ENCODE data around the gene HDGF. TPM values are rescaled to one million over a fixed set of nuclear protein-coding genes. Genes with fewer than 3 reads are reported as not detected.

HDGF gene
- total and polyA plus RNA-seq, 9 of the 15 experiments (the other 6 are each of a cell fraction or from before 2014, with no cell fraction given), result 38.8 to 601 (median 400) TPM

DNA sequence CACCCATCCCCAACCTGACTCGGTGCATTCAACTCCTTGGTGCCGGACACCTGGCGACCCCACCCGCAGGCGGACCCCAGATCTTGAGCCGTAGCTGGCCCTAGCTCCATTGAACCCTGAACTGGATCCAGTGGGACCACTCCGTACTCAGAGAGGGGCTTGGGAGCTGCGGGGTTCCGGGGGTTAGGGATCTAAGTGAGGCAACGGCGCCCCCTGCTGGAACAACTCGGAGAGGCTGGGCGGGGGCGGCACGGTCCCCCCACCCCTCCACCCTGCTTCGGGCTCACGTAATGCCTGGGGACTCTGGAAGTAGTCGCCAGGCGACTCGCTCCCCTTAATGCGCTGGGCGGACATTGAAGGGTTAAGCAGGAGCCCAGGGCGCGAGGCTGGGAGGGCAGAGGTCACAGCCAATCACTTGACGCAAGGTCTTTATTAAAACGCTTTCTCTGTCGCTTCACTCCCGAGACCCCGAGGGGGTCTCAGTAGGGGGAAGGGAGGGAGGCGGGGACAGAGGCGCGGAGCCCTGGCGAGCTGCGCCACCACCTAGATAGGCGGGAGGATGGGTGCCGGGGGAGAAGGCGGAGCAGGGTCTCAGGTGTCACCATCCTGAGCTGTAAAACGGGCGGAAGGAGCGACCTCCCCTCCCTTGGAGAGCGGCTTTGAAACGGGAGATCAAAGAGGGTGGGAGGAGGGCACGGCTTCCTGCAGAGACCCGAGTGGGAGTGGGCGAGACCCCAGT, 45.4 kb downstream of the HDGF start (continued):
- TF ChIP-seq KLF13 (tag; IDR thresholded peaks at IDR 0.05; ENCODE audit: borderline replicate concordance, low read depth), result no peak
- TF ChIP-seq, protein P1, sequence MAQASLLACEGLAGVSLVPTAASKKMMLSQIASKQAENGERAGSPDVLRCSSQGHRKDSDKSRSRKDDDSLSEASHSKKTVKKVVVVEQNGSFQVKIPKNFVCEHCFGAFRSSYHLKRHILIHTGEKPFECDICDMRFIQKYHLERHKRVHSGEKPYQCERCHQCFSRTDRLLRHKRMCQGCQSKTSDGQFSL (CRISPR knock-in tag; IDR thresholded peaks at IDR 0.05), result peak; percentile 89; the same call in 1 of the 2 replicates
- TF ChIP-seq, protein P1 (tag; IDR thresholded peaks at IDR 0.05), result peak in 1 of 2 experiments; percentile 79; a peak in 1 of 4 replicates
- no peak for TF ChIP-seq PCBP1 (IDR thresholded peaks at IDR 0.05; ENCODE audit: low read depth, low read length, poor library complexity, severe bottlenecking)
- TF ChIP-seq ZNF3 (CRISPR knock-in tag; IDR thresholded peaks at IDR 0.05), result no peak
- peak; percentile 83 for TF ChIP-seq LCOR (CRISPR knock-in tag; IDR thresholded peaks at IDR 0.05)
- TF ChIP-seq TSC22D4 (tag; IDR thresholded peaks at IDR 0.05), result no peak
- peak; percentile 75 for TF ChIP-seq ATF7 (IDR thresholded peaks at IDR 0.05)
- no peak for TF ChIP-seq ZNF586 (CRISPR knock-in tag; conservative IDR thresholded peaks at IDR 0.05)
- TF ChIP-seq, protein P2, sequence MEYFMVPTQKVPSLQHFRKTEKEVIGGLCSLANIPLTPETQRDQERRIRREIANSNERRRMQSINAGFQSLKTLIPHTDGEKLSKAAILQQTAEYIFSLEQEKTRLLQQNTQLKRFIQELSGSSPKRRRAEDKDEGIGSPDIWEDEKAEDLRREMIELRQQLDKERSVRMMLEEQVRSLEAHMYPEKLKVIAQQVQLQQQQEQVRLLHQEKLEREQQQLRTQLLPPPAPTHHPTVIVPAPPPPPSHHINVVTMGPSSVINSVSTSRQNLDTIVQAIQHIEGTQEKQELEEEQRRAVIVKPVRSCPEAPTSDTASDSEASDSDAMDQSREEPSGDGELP (CRISPR knock-in tag; IDR thresholded peaks at IDR 0.05; ENCODE audit: borderline replicate concordance), result peak; percentile 76
- TF ChIP-seq ZBTB7A (IDR thresholded peaks at IDR 0.05; ENCODE audit: borderline replicate concordance, control insufficient read depth, low read depth, low read length), result peak; percentile 96
- no peak; a peak in 1 of 4 replicates for TF ChIP-seq SRF (CRISPR knock-in tag; IDR thresholded peaks at IDR 0.05)
- TF ChIP-seq PHF21A (IDR thresholded peaks at IDR 0.05; ENCODE audit: borderline replicate concordance, low read depth), result no peak
- TF ChIP-seq EGR1 (conservative IDR thresholded peaks at IDR 0.05), result peak; percentile 98
- TF ChIP-seq CAMTA2 (CRISPR knock-in tag; conservative IDR thresholded peaks at IDR 0.05), result no peak
- TF ChIP-seq, protein P3, sequence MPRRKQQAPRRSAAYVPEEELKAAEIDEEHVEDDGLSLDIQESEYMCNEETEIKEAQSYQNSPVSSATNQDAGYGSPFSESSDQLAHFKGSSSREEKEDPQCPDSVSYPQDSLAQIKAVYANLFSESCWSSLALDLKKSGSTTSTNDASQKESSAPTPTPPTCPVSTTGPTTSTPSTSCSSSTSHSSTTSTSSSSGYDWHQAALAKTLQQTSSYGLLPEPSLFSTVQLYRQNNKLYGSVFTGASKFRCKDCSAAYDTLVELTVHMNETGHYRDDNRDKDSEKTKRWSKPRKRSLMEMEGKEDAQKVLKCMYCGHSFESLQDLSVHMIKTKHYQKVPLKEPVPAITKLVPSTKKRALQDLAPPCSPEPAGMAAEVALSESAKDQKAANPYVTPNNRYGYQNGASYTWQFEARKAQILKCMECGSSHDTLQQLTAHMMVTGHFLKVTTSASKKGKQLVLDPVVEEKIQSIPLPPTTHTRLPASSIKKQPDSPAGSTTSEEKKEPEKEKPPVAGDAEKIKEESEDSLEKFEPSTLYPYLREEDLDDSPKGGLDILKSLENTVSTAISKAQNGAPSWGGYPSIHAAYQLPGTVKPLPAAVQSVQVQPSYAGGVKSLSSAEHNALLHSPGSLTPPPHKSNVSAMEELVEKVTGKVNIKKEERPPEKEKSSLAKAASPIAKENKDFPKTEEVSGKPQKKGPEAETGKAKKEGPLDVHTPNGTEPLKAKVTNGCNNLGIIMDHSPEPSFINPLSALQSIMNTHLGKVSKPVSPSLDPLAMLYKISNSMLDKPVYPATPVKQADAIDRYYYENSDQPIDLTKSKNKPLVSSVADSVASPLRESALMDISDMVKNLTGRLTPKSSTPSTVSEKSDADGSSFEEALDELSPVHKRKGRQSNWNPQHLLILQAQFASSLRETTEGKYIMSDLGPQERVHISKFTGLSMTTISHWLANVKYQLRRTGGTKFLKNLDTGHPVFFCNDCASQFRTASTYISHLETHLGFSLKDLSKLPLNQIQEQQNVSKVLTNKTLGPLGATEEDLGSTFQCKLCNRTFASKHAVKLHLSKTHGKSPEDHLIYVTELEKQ (CRISPR knock-in tag; IDR thresholded peaks at IDR 0.05), result no peak
- no peak; a peak in 1 of 4 replicates for TF ChIP-seq ARNT (IDR thresholded peaks at IDR 0.05)
- peak; percentile 97 for TF ChIP-seq CC2D1A (IDR thresholded peaks at IDR 0.05)
- peak; percentile 33 for TF ChIP-seq POLR2B (IDR thresholded peaks at IDR 0.05; ENCODE audit: low read depth, partially characterized antibody)
- no peak for TF ChIP-seq POLR3G (IDR thresholded peaks at IDR 0.05; ENCODE audit: extremely low read depth, insufficient read length, insufficient replicate concordance)
- no peak for TF ChIP-seq MEIS2 (IDR thresholded peaks at IDR 0.05; ENCODE audit: partially characterized antibody)
- TF ChIP-seq GABPB1 (CRISPR knock-in tag; IDR thresholded peaks at IDR 0.05), result peak; percentile 73
- peak; percentile 74 for TF ChIP-seq POLR2G (IDR thresholded peaks at IDR 0.05; ENCODE audit: low read depth, low read length)

Data from K562 (cell line).